Gastrocnemius medialis (tissue), 4 donors: Measurements from ENCODE around the gene KAT8. TPM values are rescaled to one million over a fixed set of nuclear protein-coding genes. Genes with fewer than 3 reads are reported as not detected.
A peak's percentile ranks its signal among the peaks of the same experiment; 100 is the strongest.

Source experiments
- ATAC-seq, 2 donors: fragments of 150-250 bp; one replicate each; pipeline ENCODE4 v1.9.1; 2016
- DNase-seq, 2 donors: peaks; one replicate each; pipeline ENCODE4 v3.0.0-alpha.2; 2019
- H3K27ac ChIP-seq, 4 donors: fragments of 200-600 bp; sonication (generic); 1 replicate in 1 of 4; 2 replicates in 3 of 4; pipeline ENCODE4 v1.5.1; 2016 to 2018; ENCODE audit warnings: mild to moderate bottlenecking in 2 of 4, moderate library complexity in 1 of 4
- H3K27me3 ChIP-seq, 3 donors: fragments of 200-600 bp; sonication (generic) in 2 of 3; 1 replicate in 1 of 3; 2 replicates in 2 of 3; pipeline versions ENCODE4 v1.5.1 to v1.6.0; 2016 to 2019; ENCODE audit warnings: mild to moderate bottlenecking in 1 of 3, moderate library complexity in 1 of 3
- H3K36me3 ChIP-seq, 2 donors: fragments of 200-600 bp; sonication (generic) in 1 of 2; one replicate each; pipeline ENCODE4 v1.5.1; 2017 to 2018
- H3K4me1 ChIP-seq, 2 donors: fragments of 200-600 bp; sonication (generic) in 1 of 2; one replicate each; pipeline ENCODE4 v1.5.1; 2016 to 2017; ENCODE audit warnings: mild to moderate bottlenecking in 2 of 2
- H3K4me3 ChIP-seq, 4 donors: fragments of 200-600 bp; sonication (generic) in 3 of 4; 1 replicate in 1 of 4; 2 replicates in 3 of 4; pipeline ENCODE4 v1.5.1; 2016 to 2019; ENCODE audit warnings: mild to moderate bottlenecking in 2 of 4
- H3K9me3 ChIP-seq, 3 donors: fragments of 200-600 bp; sonication (generic) in 2 of 3; 1 replicate in 1 of 3; 2 replicates in 2 of 3; pipeline ENCODE4 v1.5.1; 2016 to 2019
- POLR2A ChIP-seq, 2 donors: fragments of 450-650 bp; IDR thresholded peaks; one replicate each; pipeline ENCODE4 v1.6.1; 2017; ENCODE audit warnings: antibody characterized with exemption in 2 of 2, mild to moderate bottlenecking in 2 of 2, moderate library complexity in 2 of 2
- in situ Hi-C, 4 donors: fragments of 200-750 bp; cut with MboI; loops; one replicate each; pipeline versions ENCODE4 v1.15.0 to v1.8.0; 2017; ENCODE audit warnings: low sequenced_read_pairs in 4 of 4
- intact Hi-C: fragments of 100-400 bp; cut with DNase I; formaldehyde crosslinking; loops from one replicate; pipeline ENCODE4 v1.15.1; 2023; ENCODE audit warnings: low total_unique reads
- total RNA-seq, 4 donors: library from RNA; depleted of rRNA; stranded (reverse); fragments of >200 nt; gene quantifications; one replicate each; pipeline versions ENCODE4 v1.1.0 to v1.2.3, GENCODE V29; 2016
- TF ChIP-seq, protein P1 (sequence below), 5 experiments: fragments of 450-650 bp in 3 of 5; fragments of 200-600 bp in 2 of 5; sonication (generic) in 2 of 5; IDR thresholded peaks in 4 of 5; conservative IDR thresholded peaks in 1 of 5; 1 replicate in 4 of 5; 2 replicates in 1 of 5; pipeline ENCODE4 v1.5.1; 2016 to 2019; ENCODE audit warnings: antibody characterized with exemption in 5 of 5, mild to moderate bottlenecking in 3 of 5, moderate library complexity in 3 of 5

Gene KAT8
- total RNA-seq, 4 donors from 2014 or later = 44.3 to 102 (median 54.3) TPM

DNA sequence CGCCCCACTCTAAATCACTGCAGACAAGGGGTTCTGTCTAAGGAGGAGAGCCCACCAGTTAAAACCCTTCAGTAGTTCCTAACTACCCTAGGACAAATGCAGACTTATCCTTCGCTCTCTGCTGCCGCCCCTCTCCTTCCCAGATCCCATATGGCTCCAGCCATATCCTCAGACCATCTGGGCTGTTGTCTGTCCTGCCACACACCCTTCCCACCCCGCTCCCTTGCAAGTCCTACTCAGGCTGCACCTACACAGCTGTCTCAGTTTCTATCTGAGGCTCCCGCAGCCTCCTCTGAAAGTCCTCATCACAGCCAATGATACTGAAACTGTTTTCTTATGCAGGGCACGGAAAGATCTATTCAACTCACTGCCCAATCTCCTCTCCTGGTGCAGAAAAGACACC is 10.0 kb upstream of the KAT8 start:
- in situ Hi-C loops (loop anchor here in 1 of 4 donors (10.0 kb wide), 1 partner anchor 337 kb away; the partner anchor contains the start of gene ZNF843), intact Hi-C loops (loop anchor here (5.0 kb wide), 1 partner anchor 350 kb away; the partner anchor contains the start of gene ARMC5)
- ATAC-seq = no peak
- Histone ChIP-seq H3K36me3 (peaks cover 0 to 31% of the 10 kb centered on the region in 2 donors), H3K4me1 (peaks cover 28 to 35% of the 10 kb centered on the region in 2 donors), H3K9me3 (no peaks in the 10 kb centered on the region), H3K4me3 (peak overlapping the region in 1 of 4 donors; percentile 98), H3K27ac (peak overlapping the region; percentile 85 to 100 (median 97)), H3K27me3 (no peaks in the 10 kb centered on the region)
- TF ChIP-seq POLR2A (IDR thresholded peaks at IDR 0.05) = no peak
- TF ChIP-seq, protein P1, sequence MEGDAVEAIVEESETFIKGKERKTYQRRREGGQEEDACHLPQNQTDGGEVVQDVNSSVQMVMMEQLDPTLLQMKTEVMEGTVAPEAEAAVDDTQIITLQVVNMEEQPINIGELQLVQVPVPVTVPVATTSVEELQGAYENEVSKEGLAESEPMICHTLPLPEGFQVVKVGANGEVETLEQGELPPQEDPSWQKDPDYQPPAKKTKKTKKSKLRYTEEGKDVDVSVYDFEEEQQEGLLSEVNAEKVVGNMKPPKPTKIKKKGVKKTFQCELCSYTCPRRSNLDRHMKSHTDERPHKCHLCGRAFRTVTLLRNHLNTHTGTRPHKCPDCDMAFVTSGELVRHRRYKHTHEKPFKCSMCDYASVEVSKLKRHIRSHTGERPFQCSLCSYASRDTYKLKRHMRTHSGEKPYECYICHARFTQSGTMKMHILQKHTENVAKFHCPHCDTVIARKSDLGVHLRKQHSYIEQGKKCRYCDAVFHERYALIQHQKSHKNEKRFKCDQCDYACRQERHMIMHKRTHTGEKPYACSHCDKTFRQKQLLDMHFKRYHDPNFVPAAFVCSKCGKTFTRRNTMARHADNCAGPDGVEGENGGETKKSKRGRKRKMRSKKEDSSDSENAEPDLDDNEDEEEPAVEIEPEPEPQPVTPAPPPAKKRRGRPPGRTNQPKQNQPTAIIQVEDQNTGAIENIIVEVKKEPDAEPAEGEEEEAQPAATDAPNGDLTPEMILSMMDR (IDR thresholded peaks at IDR 0.05 in 4 of 5, conservative IDR thresholded peaks at IDR 0.05 in 1 of 5) = no peak
- no peak for DNase-seq

DNA sequence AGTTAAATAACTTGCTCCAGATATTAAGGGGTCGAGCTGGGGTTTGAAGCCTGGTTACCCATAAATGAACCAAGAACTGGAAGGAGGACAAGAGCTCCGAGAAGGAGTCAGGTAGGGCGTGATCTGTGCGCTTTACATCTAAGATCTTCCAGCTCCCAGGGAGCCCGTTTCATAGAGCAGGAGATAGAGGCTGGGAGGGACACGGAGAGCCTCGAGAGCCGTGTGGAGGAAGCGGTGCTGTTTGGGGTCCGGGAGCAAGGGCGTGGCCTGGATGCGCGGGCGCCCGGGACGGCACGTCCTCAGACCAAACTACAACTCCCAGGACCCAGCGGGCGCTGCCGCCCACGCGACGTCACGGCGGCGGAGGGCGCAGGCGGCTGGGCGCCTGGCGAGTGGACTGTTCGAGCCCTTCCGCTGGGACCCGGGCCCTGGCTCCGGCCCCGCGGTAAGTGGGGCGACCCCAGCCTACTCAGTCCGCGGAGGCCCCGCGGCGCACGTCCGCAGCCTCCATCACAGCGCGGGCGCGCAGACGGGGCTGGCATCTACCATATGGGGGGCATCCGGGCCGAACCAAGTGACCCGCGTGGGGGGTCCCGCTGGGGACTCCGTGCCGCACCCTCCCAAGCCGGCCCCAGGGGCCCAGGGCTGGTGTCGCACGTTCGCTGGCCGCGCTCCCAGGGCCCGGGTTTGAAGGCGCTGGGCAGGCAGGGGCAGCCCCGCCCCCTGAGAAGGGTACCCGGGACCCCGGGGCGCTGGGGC is 9.2 kb upstream of the KAT8 start, which contains the start of gene BCKDK:
Gene BCKDK (plus strand): TSS at position 352 of the 759 bp plus-strand sequence. CDS start 838 bp downstream, outside the sequence.
- DNase-seq (peak; percentile 52 to 70), ATAC-seq (peak; percentile 50)
- H3K4me1 ChIP-seq = peaks cover 35 to 43% of the 10 kb centered on the region in 2 donors
- H3K9me3 ChIP-seq = no peaks in the 10 kb centered on the region
- H3K27ac ChIP-seq = peak within 1 kb of the TSS; percentile 85 to 100 (median 97)
- peak within 1 kb of the TSS; percentile 74 to 98 (median 92) for H3K4me3 ChIP-seq
- in situ Hi-C loops = loop anchor here in 1 of 4 donors (10.0 kb wide), 1 partner anchor 337 kb away; the partner anchor contains the start of gene ZNF843
- H3K27me3 ChIP-seq = no peaks in the 10 kb centered on the region
- peak; percentile 71 to 81 for TF ChIP-seq POLR2A (IDR thresholded peaks at IDR 0.05)
- TF ChIP-seq, protein P1 (IDR thresholded peaks at IDR 0.05 in 4 of 5, conservative IDR thresholded peaks at IDR 0.05 in 1 of 5) = no peak
- intact Hi-C loops = loop anchor here (5.0 kb wide), 1 partner anchor 349 kb away; the partner anchor contains the start of gene ARMC5
- H3K36me3 ChIP-seq = peaks cover 0 to 31% of the 10 kb centered on the region in 2 donors

DNA sequence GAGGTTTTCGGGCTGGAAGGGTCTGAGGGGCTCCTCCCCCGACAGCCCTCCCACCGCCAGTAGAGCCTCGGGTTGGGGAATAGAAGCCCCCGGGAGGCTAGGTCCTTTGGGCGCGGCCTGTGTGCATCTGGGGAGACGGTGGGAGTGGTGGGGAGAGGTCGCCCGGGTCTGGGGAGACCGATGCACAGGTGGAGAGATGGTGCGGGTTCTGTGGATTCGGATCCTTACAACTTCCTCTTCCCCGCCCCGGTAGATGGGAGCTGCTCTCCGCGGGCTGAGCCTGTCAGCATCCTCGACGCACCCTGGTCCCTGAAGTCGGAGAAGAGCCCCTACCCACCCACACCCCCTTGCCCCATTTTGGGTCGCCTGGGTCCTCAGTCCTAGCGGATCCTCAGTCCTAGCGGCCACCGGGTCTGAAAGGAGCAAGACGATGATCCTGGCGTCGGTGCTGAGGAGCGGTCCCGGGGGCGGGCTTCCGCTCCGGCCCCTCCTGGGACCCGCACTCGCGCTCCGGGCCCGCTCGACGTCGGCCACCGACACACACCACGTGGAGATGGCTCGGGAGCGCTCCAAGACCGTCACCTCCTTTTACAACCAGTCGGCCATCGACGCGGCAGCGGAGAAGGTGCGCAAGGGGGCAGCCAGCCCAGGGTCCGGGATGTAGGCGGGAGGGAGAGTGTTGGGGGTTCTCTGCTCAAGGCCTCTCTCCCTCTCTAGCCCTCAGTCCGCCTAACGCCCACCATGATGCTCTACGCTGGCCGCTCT is 8.5 kb upstream of the KAT8 start:
- Histone ChIP-seq H3K4me3 (peak overlapping the region; percentile 74 to 98 (median 92)), H3K9me3 (no peaks in the 10 kb centered on the region), H3K27me3 (no peaks in the 10 kb centered on the region), H3K36me3 (peaks cover 0 to 31% of the 10 kb centered on the region in 2 donors), H3K4me1 (peaks cover 42 to 50% of the 10 kb centered on the region in 2 donors), H3K27ac (peak overlapping the region; percentile 85 to 100 (median 97))
- TF ChIP-seq, protein P1 (IDR thresholded peaks at IDR 0.05 in 4 of 5, conservative IDR thresholded peaks at IDR 0.05 in 1 of 5) = no peak
- TF ChIP-seq POLR2A (IDR thresholded peaks at IDR 0.05) = no peak
- ATAC-seq = no peak
- DNase-seq = no peak
- in situ Hi-C loops (loop anchor here in 1 of 4 donors (10.0 kb wide), 1 partner anchor 336 kb away; the partner anchor contains the start of gene ZNF843), intact Hi-C loops (loop anchor here (5.0 kb wide), 1 partner anchor 348 kb away; the partner anchor contains the start of gene ARMC5)

DNA sequence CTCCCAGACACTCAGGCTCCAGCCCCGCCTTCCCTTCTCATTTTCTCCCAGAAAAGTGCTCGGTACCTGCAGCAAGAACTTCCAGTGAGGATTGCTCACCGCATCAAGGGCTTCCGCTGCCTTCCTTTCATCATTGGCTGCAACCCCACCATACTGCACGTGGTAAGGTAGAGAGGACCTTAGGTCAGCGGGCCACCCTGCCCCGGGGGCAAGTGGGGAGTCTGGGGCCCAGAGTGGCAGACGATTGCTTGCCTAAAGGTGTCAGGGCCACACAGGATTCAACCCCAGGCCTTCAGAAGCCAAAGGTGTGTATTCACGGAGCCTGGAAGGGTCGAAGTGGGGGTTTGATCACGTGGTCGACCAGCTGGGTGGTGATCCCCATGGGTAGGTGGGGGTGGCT is 7.8 kb upstream of the KAT8 start:
- peaks cover 42 to 50% of the 10 kb centered on the region in 2 donors for H3K4me1 ChIP-seq
- no peaks in the 10 kb centered on the region for H3K27me3 ChIP-seq
- ATAC-seq (no peak), DNase-seq (no peak)
- in situ Hi-C loops (loop anchor here in 1 of 4 donors (10.0 kb wide), 1 partner anchor 335 kb away; the partner anchor contains the start of gene ZNF843), intact Hi-C loops (loop anchor here (5.0 kb wide), 1 partner anchor 348 kb away; the partner anchor contains the start of gene ARMC5)
- H3K36me3 ChIP-seq = peaks cover 0 to 31% of the 10 kb centered on the region in 2 donors
- no peak for TF ChIP-seq POLR2A (IDR thresholded peaks at IDR 0.05)
- TF ChIP-seq, protein P1 (IDR thresholded peaks at IDR 0.05 in 4 of 5, conservative IDR thresholded peaks at IDR 0.05 in 1 of 5) = no peak
- no peaks in the 10 kb centered on the region for H3K9me3 ChIP-seq
- H3K4me3 ChIP-seq = peak overlapping the region in 1 of 4 donors; percentile 74
- H3K27ac ChIP-seq = peak overlapping the region; percentile 85 to 100 (median 97)
